Left cardiac atrium (tissue), 2 donors: ENCODE data around the gene SZRD1. TPM values are rescaled to one million over a fixed set of nuclear protein-coding genes. Genes with fewer than 3 reads are reported as not detected.

ENCODE experiments used
- total RNA-seq, 2 donors: library from RNA; stranded (reverse); fragmentation: NEBNext Ultra II Directional; extraction: Animal tissue kit (Norgen Biotek cat#: 25700); gene quantifications; one replicate each; pipeline ENCODE4 v1.2.1, GENCODE V29; 2021
- donor health status: DM: no; HTN: yes; CAD: no; lungs with severe emphysema.
- donor health status: DM: yes; HTN: yes; CAD: no.

The SZRD1 gene
- total RNA-seq, 2 donors from 2014 or later, result 98.0 to 112 TPM

Other genes starting within 250 kb of the SZRD1 start
- gene EPHA2, start 211.2 kb upstream of the SZRD1 start, total RNA-seq, result 10 to 100 TPM in 1 of 2 donors, 1 to 10 TPM in 1; 8.1 to 24.1 TPM
- gene ARHGEF19, start 154.6 kb upstream of the SZRD1 start, total RNA-seq, result 1 to 10 TPM; 2.1 to 4.7 TPM
- gene CPLANE2, start 130.1 kb upstream of the SZRD1 start, total RNA-seq, result 1 to 10 TPM; 4.7 to 7.2 TPM
- 10 to 100 TPM; 14.1 to 15.1 TPM for gene FBXO42, start 14.8 kb upstream of the SZRD1 start, total RNA-seq
- not detected for gene SPATA21, start 70.2 kb downstream of the SZRD1 start, total RNA-seq
- 10 to 100 TPM; 21.8 to 23.7 TPM for gene NECAP2, start 73.5 kb downstream of the SZRD1 start, total RNA-seq
- over 10,000 TPM in 1 of 2 donors, 1,000 to 10,000 TPM in 1; 5,988 to 15,401 TPM for gene RNU1-1, start 147.0 kb downstream of the SZRD1 start, total RNA-seq
- gene NBPF1, start 246.3 kb downstream of the SZRD1 start, total RNA-seq, result 10 to 100 TPM; 11.6 to 17.5 TPM